Spinal cord (tissue), 10 donors: ENCODE data around the gene SH3TC2. TPM values are rescaled to one million over a fixed set of nuclear protein-coding genes. Genes with fewer than 3 reads are reported as not detected.

Source experiments
- DNase-seq, 6 donors: peaks; one replicate each; pipeline versions ENCODE4 v3.0.0 to v3.0.0-alpha.2; 2013 to 2015; ENCODE audit warnings: low spot score in 6 of 6, low read depth in 4 of 6
- H3K27ac ChIP-seq: one replicate; pipeline ENCODE4 v1.5.1; 2013; ENCODE audit warnings: low read depth, low read length, control low read depth
- H3K27me3 ChIP-seq: one replicate; pipeline ENCODE4 v1.6.1; 2013; ENCODE audit warnings: low read length; ENCODE audit not compliant: control insufficient read depth, insufficient read depth
- H3K36me3 ChIP-seq: one replicate; pipeline ENCODE4 v1.6.1; 2013; ENCODE audit warnings: low read length; ENCODE audit not compliant: control insufficient read depth, insufficient read depth
- H3K4me1 ChIP-seq: one replicate; pipeline ENCODE4 v1.6.1; 2013; ENCODE audit warnings: low read length; ENCODE audit not compliant: control insufficient read depth, insufficient read depth
- H3K4me3 ChIP-seq: one replicate; pipeline ENCODE4 v1.5.1; 2013; ENCODE audit warnings: low read depth, low read length, control low read depth
- H3K9me3 ChIP-seq: one replicate; pipeline ENCODE4 v1.6.1; 2013; ENCODE audit warnings: low read length; ENCODE audit not compliant: control insufficient read depth, insufficient read depth
- WGBS: methylation state at CpG from one replicate; pipeline ENCODE4 v1.1.5; 2013; ENCODE audit warnings: missing lambda C conversion rate; ENCODE audit not compliant: insufficient coverage; 5-methylcytosine and 5-hydroxymethylcytosine counted together
- polyA plus RNA-seq, 2 donors: library from polyadenylated mRNA; unstranded; fragments of 120-200 nt; gene quantifications; one replicate each; pipeline ENCODE4 v1.2.1, GENCODE V29; 2013; ENCODE audit not compliant: insufficient read length in 2 of 2
- total RNA-seq, 2 donors: library from RNA; depleted of rRNA in 1 of 2; stranded (reverse); fragments of 120-200 nt in 1 of 2; fragments of >200 nt in 1 of 2; gene quantifications; one replicate each; pipeline versions ENCODE4 v1.2.3 to v1.2.4, GENCODE V29; 2013 to 2014
- donor health status: healthy.

The SH3TC2 gene
- total and polyA plus RNA-seq, 4 donors, result 4.0 to 43.7 (median 10.9) TPM

DNA sequence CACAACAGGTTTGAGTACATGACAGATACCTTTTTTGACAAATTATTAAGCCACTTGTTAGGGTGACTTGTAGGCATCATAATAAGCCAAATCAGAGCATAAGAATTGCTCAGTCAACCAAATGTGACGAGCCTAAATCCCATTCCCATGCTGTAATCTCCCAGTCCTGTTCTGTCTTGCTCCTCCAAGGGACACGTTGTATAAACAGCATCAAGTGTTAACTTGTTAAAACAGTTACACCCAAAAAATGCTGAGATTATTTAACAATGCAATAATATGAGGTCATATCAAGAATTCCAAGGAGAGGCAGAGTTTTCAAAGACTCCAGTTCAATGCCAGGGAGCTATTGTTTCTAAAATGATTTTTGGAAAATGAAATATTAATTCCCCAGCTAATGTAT is 76.2 kb downstream of the SH3TC2 start:
- H3K9me3 ChIP-seq, result no peaks in the 10 kb centered on the region
- no CpG with 5 or more reads among the region's 2 CpGs for WGBS
- no peak overlapping the region for H3K27ac ChIP-seq
- H3K27me3 ChIP-seq, result no peaks in the 10 kb centered on the region
- DNase-seq, result no peak
- no peak overlapping the region for H3K4me3 ChIP-seq
- H3K36me3 ChIP-seq, result no peaks in the 10 kb centered on the region
- H3K4me1 ChIP-seq, result no peaks in the 10 kb centered on the region

DNA sequence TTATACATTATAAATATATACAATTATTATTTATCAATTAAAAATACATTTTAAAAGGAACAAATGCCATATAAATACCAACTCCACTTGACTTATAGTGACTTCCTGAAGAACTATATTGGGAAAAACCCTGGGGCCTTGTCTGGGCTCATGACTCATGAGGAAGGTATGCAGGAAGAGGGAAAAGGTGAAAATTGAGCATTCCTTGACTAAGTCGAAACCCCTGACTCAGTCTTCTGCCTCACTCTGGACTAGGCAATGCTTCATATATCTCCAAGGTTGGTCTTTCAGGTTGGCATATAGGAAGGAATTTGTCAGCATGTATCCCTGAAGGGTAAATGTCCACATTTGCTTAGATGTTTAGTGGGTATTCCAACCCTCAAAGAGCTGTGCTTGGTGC is 78.5 kb downstream of the SH3TC2 start:
- no peak overlapping the region for H3K4me3 ChIP-seq
- no peaks in the 10 kb centered on the region for H3K4me1 ChIP-seq
- no peaks in the 10 kb centered on the region for H3K36me3 ChIP-seq
- no peaks in the 10 kb centered on the region for H3K27me3 ChIP-seq
- no peak overlapping the region for H3K27ac ChIP-seq
- WGBS, result no CpG with 5 or more reads among the region's 1 CpG
- no peak for DNase-seq
- H3K9me3 ChIP-seq, result no peaks in the 10 kb centered on the region

DNA sequence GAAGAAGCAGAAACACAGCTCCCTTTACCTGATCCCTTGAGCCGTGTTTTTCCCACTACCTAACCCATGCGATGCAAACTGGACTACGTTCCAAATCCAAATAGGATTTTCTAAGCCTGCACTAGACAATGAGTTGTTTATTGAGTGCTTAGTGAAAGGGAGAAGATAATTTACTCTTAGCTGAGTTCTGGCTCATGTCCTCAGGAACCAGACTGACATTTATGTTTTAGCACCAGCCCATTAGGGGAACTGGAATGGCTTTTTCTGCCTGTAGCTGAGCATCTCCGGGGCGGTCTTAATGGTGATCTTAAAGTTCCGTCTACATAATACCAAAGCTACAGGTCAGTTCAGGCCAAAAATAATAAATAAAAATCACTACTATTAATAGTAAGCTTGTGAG is 81.5 kb downstream of the SH3TC2 start:
- Histone ChIP-seq H3K4me3 (no peak overlapping the region), H3K27me3 (no peaks in the 10 kb centered on the region), H3K36me3 (no peaks in the 10 kb centered on the region), H3K27ac (no peak overlapping the region), H3K4me1 (no peaks in the 10 kb centered on the region), H3K9me3 (no peaks in the 10 kb centered on the region)
- WGBS, result no CpG with 5 or more reads among the region's 6 CpGs
- DNase-seq, result no peak

DNA sequence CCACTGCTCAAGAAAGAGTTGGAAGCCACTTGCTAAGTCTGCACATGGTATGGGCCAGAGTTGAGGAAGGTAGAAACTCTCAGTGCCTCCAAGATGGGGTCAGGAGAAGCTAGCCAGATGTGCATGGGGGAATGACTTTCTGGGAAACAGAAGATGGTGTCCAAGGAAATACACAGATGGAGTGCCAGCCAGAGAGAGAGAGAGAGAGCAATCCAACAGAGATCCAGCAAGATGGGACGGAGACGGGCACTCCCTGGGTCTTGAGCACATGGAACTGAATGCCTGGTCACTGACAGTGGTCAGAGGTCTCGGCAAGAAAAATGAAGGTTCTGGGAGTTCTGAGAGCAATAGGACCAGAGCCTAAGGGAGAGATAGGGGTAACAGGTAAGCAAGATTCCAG is 82.1 kb downstream of the SH3TC2 start:
- DNase-seq, result no peak
- no peaks in the 10 kb centered on the region for H3K9me3 ChIP-seq
- WGBS, result 92% methylated on average over 3 of the region's 3 CpGs
- no peak overlapping the region for H3K4me3 ChIP-seq
- no peaks in the 10 kb centered on the region for H3K4me1 ChIP-seq
- no peaks in the 10 kb centered on the region for H3K36me3 ChIP-seq
- H3K27ac ChIP-seq, result no peak overlapping the region
- no peaks in the 10 kb centered on the region for H3K27me3 ChIP-seq

DNA sequence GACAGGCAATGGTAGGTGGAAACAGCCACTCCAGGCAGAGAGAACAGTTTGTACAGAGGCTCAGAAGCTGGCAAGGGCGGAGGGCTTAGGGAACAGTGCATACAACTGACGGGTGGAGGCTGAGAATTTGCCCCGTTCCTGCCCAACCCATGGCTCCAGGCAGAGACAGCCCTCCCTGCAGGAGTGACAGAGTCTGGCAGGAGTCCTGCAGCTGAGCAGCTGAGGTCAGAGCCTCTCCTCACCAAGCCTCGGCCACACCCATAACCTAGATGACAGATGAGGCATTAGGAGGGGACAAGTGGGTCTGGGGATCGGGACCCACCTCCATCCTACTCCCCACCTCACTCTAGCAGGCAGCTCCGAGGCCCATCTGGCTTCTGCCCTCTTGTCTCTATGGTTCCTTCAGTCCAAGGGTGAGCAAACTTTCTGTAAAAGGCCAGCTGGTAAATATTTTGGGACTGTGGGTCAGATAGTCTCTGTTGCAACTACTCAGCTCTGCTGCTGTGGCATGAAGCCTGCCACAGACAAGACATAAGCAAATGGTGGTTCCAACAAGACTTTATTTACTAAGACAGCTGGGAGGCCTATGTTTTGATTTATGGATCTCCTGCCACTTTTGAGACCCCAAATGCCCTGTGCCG is 83.7 kb downstream of the SH3TC2 start:
- H3K27ac ChIP-seq, result no peak overlapping the region
- DNase-seq, result no peak
- no peak overlapping the region for H3K4me3 ChIP-seq
- H3K9me3 ChIP-seq, result no peaks in the 10 kb centered on the region
- 89% methylated on average over 4 of the region's 7 CpGs for WGBS
- H3K27me3 ChIP-seq, result no peaks in the 10 kb centered on the region
- no peaks in the 10 kb centered on the region for H3K36me3 ChIP-seq
- no peaks in the 10 kb centered on the region for H3K4me1 ChIP-seq

DNA sequence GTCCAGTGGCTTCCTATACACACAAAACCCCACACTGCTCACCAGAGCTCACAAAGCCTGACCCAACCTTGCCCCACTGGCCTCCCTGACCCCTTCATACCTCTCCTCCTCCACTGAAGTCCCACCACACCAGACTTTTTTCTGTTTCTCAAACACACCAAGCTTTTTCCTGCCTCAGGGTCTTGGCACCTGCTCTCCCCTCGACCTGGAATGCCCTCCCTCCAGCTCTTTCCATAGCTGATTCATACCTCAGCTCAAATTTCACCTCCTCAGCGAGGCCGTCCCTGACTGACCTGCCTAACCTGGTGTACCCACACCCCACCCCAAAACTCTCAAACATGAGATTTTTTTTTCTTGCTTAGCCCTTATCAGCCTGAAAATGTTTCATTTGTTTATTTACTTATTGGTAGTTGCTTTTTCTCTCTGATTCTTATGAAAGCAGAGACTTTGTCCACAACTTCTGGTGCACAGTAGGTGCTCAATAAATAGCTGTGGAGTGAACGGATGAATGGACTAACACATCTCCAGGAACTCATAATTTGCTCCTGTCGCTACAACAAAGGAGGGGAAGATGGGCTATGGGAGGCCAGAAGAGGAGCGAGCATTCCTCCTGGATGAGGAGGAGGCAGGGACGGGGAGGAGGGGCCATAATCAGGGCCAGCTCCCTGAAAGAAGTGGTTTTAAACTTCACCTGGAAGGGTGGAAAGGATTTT is 84.3 kb downstream of the SH3TC2 start:
- DNase-seq, result no peak
- WGBS, result 78% methylated on average over 6 of the region's 7 CpGs
- no peak overlapping the region for H3K27ac ChIP-seq

DNA sequence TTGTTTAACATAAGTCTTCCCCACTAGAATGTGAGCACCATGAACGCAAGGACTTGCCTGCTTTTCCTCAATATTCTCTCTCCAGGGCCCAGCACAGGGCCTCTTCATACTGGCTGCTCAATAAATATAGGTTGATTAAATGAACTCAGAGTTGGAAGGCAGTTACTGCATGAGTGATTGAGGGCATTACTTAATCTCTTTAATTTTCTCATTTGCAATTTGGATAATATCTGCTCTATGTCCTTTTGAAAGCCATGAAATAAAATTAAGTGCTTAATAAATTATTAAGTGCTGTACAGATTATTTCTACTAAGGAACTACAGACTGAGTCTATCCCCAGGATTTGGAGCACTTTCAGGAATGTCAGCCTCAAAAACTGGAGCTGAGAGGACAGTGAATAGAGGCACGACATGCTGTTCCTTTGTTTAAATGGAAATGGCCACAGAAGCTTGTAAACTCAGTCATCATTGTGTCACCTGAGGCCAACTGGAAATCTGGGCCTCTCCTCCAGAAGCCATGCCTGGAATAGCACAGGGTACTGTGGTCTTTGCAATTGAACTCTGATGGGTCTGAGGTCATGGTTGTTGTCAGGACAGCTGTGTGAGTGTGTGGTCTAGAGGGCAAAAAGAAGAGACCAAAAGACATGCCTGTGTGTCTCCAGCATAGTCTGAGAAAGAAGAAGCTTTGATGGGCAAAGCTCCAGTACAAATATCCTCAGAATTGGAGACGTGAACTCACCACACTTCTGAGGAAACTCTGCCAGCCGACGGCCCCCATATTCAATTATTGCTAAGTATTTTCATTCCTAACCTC is 86.1 kb downstream of the SH3TC2 start:
- Histone ChIP-seq H3K4me1 (no peaks in the 10 kb centered on the region), H3K27me3 (no peaks in the 10 kb centered on the region), H3K27ac (no peak overlapping the region), H3K4me3 (no peak overlapping the region), H3K36me3 (no peaks in the 10 kb centered on the region), H3K9me3 (no peaks in the 10 kb centered on the region)
- DNase-seq, result peak in 1 of 6 donors; percentile 44
- 61% methylated on average over 4 of the region's 5 CpGs for WGBS

More for the DNA sequence above, 84.3 kb downstream of the SH3TC2 start:
- no peaks in the 10 kb centered on the region for H3K36me3 ChIP-seq
- H3K27me3 ChIP-seq, result no peaks in the 10 kb centered on the region
- H3K4me3 ChIP-seq, result no peak overlapping the region
- no peaks in the 10 kb centered on the region for H3K4me1 ChIP-seq
- no peaks in the 10 kb centered on the region for H3K9me3 ChIP-seq

DNA sequence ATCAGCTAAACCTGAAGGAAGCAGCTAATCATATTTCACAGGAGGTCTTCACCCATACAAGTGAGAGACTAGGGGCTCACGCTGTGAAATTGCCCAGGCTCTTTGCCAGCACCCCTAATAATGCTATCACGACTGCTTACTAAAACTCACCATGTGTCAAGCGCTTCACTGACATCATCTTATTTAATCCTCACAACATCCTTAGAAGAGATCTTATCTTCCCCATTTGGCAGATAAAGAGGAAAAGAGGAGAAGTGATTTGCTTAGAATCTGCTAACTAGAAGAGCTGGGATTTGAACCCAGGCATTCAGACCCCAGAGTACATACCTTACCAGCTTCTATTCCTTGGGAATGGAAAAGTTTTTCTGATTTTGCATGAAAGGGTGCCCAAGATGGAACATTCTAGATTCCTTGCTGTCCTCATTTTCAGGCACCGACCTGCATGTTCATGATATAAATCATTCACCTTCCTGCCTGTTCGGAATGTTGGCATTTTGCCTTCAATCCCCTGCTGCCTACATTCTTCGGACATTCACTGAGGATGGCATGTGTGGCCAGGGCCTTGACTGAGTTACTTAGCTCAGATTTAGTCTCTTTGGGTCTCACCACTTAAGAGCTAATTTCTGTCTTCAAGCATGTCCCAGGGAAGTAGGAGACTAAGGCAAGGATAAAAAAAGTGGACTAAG is 88.1 kb downstream of the SH3TC2 start:
- Histone ChIP-seq H3K27me3 (no peaks in the 10 kb centered on the region), H3K27ac (no peak overlapping the region), H3K36me3 (no peaks in the 10 kb centered on the region), H3K4me1 (no peaks in the 10 kb centered on the region), H3K4me3 (no peak overlapping the region), H3K9me3 (no peaks in the 10 kb centered on the region)
- WGBS, result 69% methylated on average over 5 of the region's 6 CpGs
- DNase-seq, result no peak

DNA sequence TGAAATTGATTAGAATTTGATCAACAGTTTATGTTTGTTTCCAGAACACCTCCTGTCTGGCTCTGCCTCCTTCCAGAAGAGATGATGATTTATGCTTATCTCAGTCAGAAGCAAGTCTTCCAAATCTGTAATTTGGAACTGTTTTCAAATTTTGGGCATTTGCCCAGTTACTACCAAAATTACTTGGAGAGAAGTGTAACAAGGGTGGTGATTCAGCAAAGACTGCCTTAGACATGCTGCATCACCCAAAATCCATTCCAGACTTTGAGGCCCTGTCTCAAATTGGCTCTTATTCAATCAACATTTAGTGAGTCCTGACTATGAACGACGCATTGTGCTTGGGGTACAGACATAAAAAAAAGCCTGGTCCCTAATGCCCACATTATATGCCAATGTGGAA is 89.4 kb downstream of the SH3TC2 start:
- WGBS, result 83% methylated on average over 2 of the region's 2 CpGs
- Histone ChIP-seq H3K27ac (no peak overlapping the region), H3K27me3 (no peaks in the 10 kb centered on the region), H3K36me3 (no peaks in the 10 kb centered on the region), H3K9me3 (no peaks in the 10 kb centered on the region), H3K4me1 (peaks cover 4% of the 10 kb centered on the region), H3K4me3 (no peak overlapping the region)
- DNase-seq, result peak in 1 of 6 donors; percentile 23
